GM12878 (cell line): Measurements from ENCODE around the gene RBBP5. TPM values are rescaled to one million over a fixed set of nuclear protein-coding genes. Genes with fewer than 3 reads are reported as not detected.

Source experiments
- ATAC-seq: fragments of 200-7000 bp; cut with Tn5 transposase; 3 replicates; pipeline ENCODE4 v1.9.1; 2020; ENCODE audit warnings: mild to moderate bottlenecking, moderate library complexity
- BruUV-seq: library from RNA; stranded (reverse); fragments of 400-500 nt; replicated peaks from 2 replicates; lab custom pipeline; 2021; lab: Mats Ljungman, UMichigan
- CTCF ChIA-PET: fragments of 300-600 bp; sonication (Branson Sonifier 250); formaldehyde crosslinking; extraction: SDS; loops from one replicate; lab custom pipeline; 2021; ENCODE audit warnings: inconsistent platforms; lab: Yijun Ruan, JAX
- POLR2A ChIA-PET: fragments of 350-600 bp; formaldehyde crosslinking; extraction: SDS; loops from one replicate; lab custom pipeline; 2021; ENCODE audit warnings: inconsistent platforms; lab: Charles Lee
- RAD21 ChIA-PET: fragments of 300-600 bp; sonication (Branson Sonifier 250); formaldehyde crosslinking; loops from one replicate; lab custom pipeline; 2023; ENCODE audit warnings: antibody characterized with exemption; ENCODE audit not compliant: unreplicated experiment; lab: Charles Lee
- SMC1A ChIA-PET: fragments of 300-600 bp; sonication (Branson Sonifier 250); formaldehyde crosslinking; loops from one replicate; lab custom pipeline; 2023; ENCODE audit not compliant: unreplicated experiment, uncharacterized antibody; lab: Charles Lee
- DNase-seq: peaks from one replicate; pipeline ENCODE4 v3.0.0-alpha.2; 2011; ENCODE audit warnings: low read depth, low spot score
- FAIRE-seq: peaks from 3 replicates; lab custom pipeline; 2011; peaks lifted over from hg19 to GRCh38; lab: Jason Lieb, UNC
- H2AFZ ChIP-seq: 2 replicates; pipeline ENCODE4 v1.6.0; 2011; ENCODE audit warnings: low read depth, low read length, control low read depth; ENCODE audit not compliant: control insufficient read depth
- H3K27ac ChIP-seq: 2 replicates; pipeline ENCODE4 v1.5.1; 2011; ENCODE audit warnings: control low read depth; ENCODE audit not compliant: control insufficient read depth, insufficient read depth
- H3K27me3 ChIP-seq, 2 experiments: replicated peaks in 1 of 2; 2 replicates each; pipeline versions ENCODE4 v1.6.0 to v1.6.1; 2011; ENCODE audit warnings: low read length in 1 of 2; ENCODE audit not compliant: control insufficient read depth in 2 of 2, insufficient read depth in 2 of 2
- H3K36me3 ChIP-seq, 2 experiments: 2 replicates each; pipeline ENCODE4 v1.5.1; 2011; ENCODE audit warnings: low read length in 1 of 2; ENCODE audit not compliant: control insufficient read depth in 2 of 2, insufficient read depth in 2 of 2
- H3K4me1 ChIP-seq: 2 replicates; pipeline ENCODE4 v1.6.1; 2011; ENCODE audit warnings: mild to moderate bottlenecking, low read length, moderate library complexity, mixed read lengths; ENCODE audit not compliant: control insufficient read depth, insufficient read depth
- H3K4me2 ChIP-seq: 2 replicates; pipeline ENCODE4 v1.6.0; 2011; ENCODE audit warnings: control low read depth; ENCODE audit not compliant: control insufficient read depth, insufficient read depth
- H3K4me3 ChIP-seq: fragments of 200-600 bp; sonication (generic); 2 replicates; pipeline ENCODE4 v1.5.1; 2016
- H3K79me2 ChIP-seq: 2 replicates; pipeline ENCODE4 v1.6.0; 2011; ENCODE audit warnings: low read length; ENCODE audit not compliant: control insufficient read depth, insufficient read depth
- H3K9ac ChIP-seq: 2 replicates; pipeline ENCODE4 v1.8.0; 2011; ENCODE audit warnings: low read length, control low read depth, mixed read lengths; ENCODE audit not compliant: control insufficient read depth, insufficient read depth
- H3K9me3 ChIP-seq: replicated peaks from 3 replicates; pipeline ENCODE4 v1.5.1; 2011; ENCODE audit warnings: mild to moderate bottlenecking, low read length; ENCODE audit not compliant: control insufficient read depth, insufficient read depth
- H4K20me1 ChIP-seq: 2 replicates; pipeline ENCODE4 v1.6.0; 2011; ENCODE audit not compliant: control insufficient read depth, insufficient read depth
- CEBPZ ChIP-seq: fragments of 150-350 bp; IDR thresholded peaks from 2 replicates; pipeline ENCODE4 v1.6.1; 2016; ENCODE audit warnings: low read depth, low read length
- E2F8 ChIP-seq: fragments of 450-650 bp; IDR thresholded peaks from 2 replicates; pipeline ENCODE4 v1.6.1; 2018; ENCODE audit warnings: mild to moderate bottlenecking, low read depth, moderate library complexity; ENCODE audit not compliant: partially characterized antibody
- KAT2A ChIP-seq: conservative IDR thresholded peaks from 2 replicates; pipeline ENCODE4 v1.6.1; 2011; ENCODE audit warnings: low read depth, low read length; ENCODE audit not compliant: control insufficient read depth
- MTA3 ChIP-seq: IDR thresholded peaks from 2 replicates; pipeline ENCODE4 v1.6.1; 2012; ENCODE audit warnings: low read length, inconsistent platforms, borderline replicate concordance
- MXI1 ChIP-seq: fragments of 150-350 bp; IDR thresholded peaks from 2 replicates; pipeline ENCODE4 v1.6.1; 2011; ENCODE audit warnings: low read depth, mild to moderate bottlenecking, inconsistent platforms, low read length, improper control_type of control experiment
- SP1 ChIP-seq: IDR thresholded peaks from one replicate; pipeline ENCODE4 v1.6.1; 2011; ENCODE audit warnings: low read depth, low read length
- WGBS: methylation state at CpG from one replicate; pipeline ENCODE4 v1.1.6; 2016; ENCODE audit warnings: low lambda C conversion rate; ENCODE audit not compliant: insufficient replicate concordance, insufficient coverage; ENCODE audit errors: missing lambda C conversion rate; 5-methylcytosine and 5-hydroxymethylcytosine counted together
- in situ Hi-C: fragments of 300-500 bp; cut with MboI; formaldehyde crosslinking; loops from 9 replicates; pipeline ENCODE4 v1.14.3; 2018; ENCODE audit warnings: mixed read lengths
- intact Hi-C: fragments of 100-400 bp; cut with micrococcal nuclease; formaldehyde crosslinking; loops from one replicate; pipeline ENCODE4 v1.14.2; 2022; ENCODE audit not compliant: unreplicated experiment
- polyA plus RNA-seq, 11 experiments: library from polyadenylated mRNA; depleted of rRNA in 4 of 11; unstranded in 6 of 11; stranded (reverse) in 5 of 11; fragments of >200 nt; fragmentation: Nextera tagmentation in 4 of 11; fragmentation: Illumina TruSeq in 1 of 11; extraction: Ambion mirVana in 4 of 11; extraction: Trizol in 1 of 11; gene quantifications; 1 replicate in 1 of 11; 2 replicates in 10 of 11; pipeline versions ENCODE4 v1.2.1 to v1.2.3, GENCODE V29; 2011 to 2016; ENCODE audit warnings: inconsistent platforms in 2 of 11, missing spikeins in 2 of 11, low read depth in 1 of 11
- total RNA-seq, 4 experiments: library from RNA; depleted of rRNA in 3 of 4; stranded (reverse); fragments of >200 nt in 3 of 4; fragmentation: Illumina TruSeq in 1 of 4; extraction: Trizol in 1 of 4; gene quantifications; 2 replicates each; pipeline versions ENCODE4 v1.2.1 to v1.2.3, GENCODE V29; 2013 to 2021

RBBP5 gene
- total and polyA plus RNA-seq, 10 of the 15 experiments (the other 5 are each of a cell fraction or from before 2014, with no cell fraction given), result 10.0 to 20.6 (median 14.8) TPM

GRCh38 chr1:205169248-205169647 is 47.5 kb upstream of the RBBP5 start:
- FAIRE-seq, result no peak
- H3K9ac ChIP-seq, result no peak overlapping the region
- H3K27ac ChIP-seq, result no peak overlapping the region
- H3K9me3 ChIP-seq, result no peaks in the 10 kb centered on the region
- 96% methylated on average over 10 of the region's 10 CpGs for WGBS
- DNase-seq, result no peak
- H3K79me2 ChIP-seq, result no peaks in the 10 kb centered on the region
- RAD21 ChIA-PET, result no interaction called here
- in situ Hi-C loops, result no loop called here
- SMC1A ChIA-PET, result no interaction called here
- ATAC-seq, result no peak
- no peaks in the 10 kb centered on the region for H4K20me1 ChIP-seq
- TF ChIP-seq SP1 (no peak), CEBPZ (no peak), MXI1 (no peak), E2F8 (no peak), KAT2A (no peak), MTA3 (no peak)
- no TSS peak for BruUV-seq
- POLR2A ChIA-PET, result interaction anchor here (0.6 kb wide), 1 partner anchor 34 kb away, joined by 3 read pairs; no protein-coding TSS in a partner anchor
- no peaks in the 10 kb centered on the region; a peak in 1 of 4 replicates for H3K36me3 ChIP-seq
- no peak overlapping the region for H2AFZ ChIP-seq
- no peaks in the 10 kb centered on the region for H3K27me3 ChIP-seq
- no peak overlapping the region for H3K4me2 ChIP-seq
- CTCF ChIA-PET, result interaction anchor here (1.1 to 1.5 kb wide), 2 partner anchors 28 to 54 kb away, joined by 3 to 4 read pairs; no protein-coding TSS in a partner anchor
- intact Hi-C loops, result no loop called here
- no peak overlapping the region for H3K4me3 ChIP-seq
- no peaks in the 10 kb centered on the region; the same call in 1 of the 2 replicates for H3K4me1 ChIP-seq
